ENCODE data around the gene AOC2.

The AOC2 gene

GRCh38 chr17:42833767-42834422 lies 10.5 kb upstream of the AOC2 start:
- Histone ChIP-seq H3K4me1 (ENCODE audit: insufficient read depth, low read length) (peaks cover 17% of the 10 kb centered on the region), H3K27me3 (ENCODE audit: control insufficient read depth in 1 of 2, insufficient read depth in 2 of 2, low read length in 2 of 2) (no peaks in the 10 kb centered on the region), H3K9ac (ENCODE audit: low read length) (peak overlapping the region; percentile 72), H3K36me3 (ENCODE audit: insufficient read depth, low read length) (peaks cover 27% of the 10 kb centered on the region), H3K27ac (ENCODE audit: low read depth, low read length) (peak overlapping the region; percentile 96), H3K9me3 (ENCODE audit: low read length) (no peaks in the 10 kb centered on the region), H3K4me3 (ENCODE audit: low read depth in 1 of 2, low read length in 2 of 2) (peak overlapping the region; percentile 82 to 94)

DNA sequence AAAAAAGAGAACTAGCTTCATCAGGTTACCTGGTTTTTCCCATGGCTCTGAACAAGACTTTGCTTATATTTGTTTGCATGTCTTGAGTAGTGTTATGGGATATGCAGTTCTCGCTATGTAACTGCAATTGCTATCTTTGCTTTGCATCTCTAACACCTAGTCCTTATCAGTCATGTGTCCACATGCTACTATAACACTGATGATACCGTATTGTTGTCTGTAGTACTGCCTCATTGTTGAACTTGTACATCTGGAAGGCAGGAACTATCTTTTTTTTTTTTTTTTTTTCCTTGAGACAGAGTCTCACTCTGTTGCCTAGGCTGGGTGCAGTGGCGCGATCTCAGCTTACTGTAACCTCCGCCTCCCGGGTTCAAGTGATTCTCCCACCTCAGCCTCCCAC lies 8.6 kb upstream of the AOC2 start:
- Histone ChIP-seq H3K9ac (ENCODE audit: low read length) (no peak overlapping the region), H3K4me3 (ENCODE audit: low read depth in 1 of 2, low read length in 2 of 2) (no peak overlapping the region), H3K27me3 (ENCODE audit: control insufficient read depth in 1 of 2, insufficient read depth in 2 of 2, low read length in 2 of 2) (no peaks in the 10 kb centered on the region), H3K4me1 (ENCODE audit: insufficient read depth, low read length) (peaks cover 17% of the 10 kb centered on the region), H3K9me3 (ENCODE audit: low read length) (no peaks in the 10 kb centered on the region), H3K27ac (ENCODE audit: low read depth, low read length) (no peak overlapping the region), H3K36me3 (ENCODE audit: insufficient read depth, low read length) (peaks cover 35% of the 10 kb centered on the region)

- H3K9ac ChIP-seq (ENCODE audit: low read length): no peak overlapping the region
- no peak overlapping the region for H3K27ac ChIP-seq (ENCODE audit: low read depth, low read length)
- no peaks in the 10 kb centered on the region for H3K9me3 ChIP-seq (ENCODE audit: low read length)
- no peaks in the 10 kb centered on the region for H3K27me3 ChIP-seq (ENCODE audit: control insufficient read depth in 1 of 2, insufficient read depth in 2 of 2, low read length in 2 of 2)
- H3K36me3 ChIP-seq (ENCODE audit: insufficient read depth, low read length): peaks cover 69% of the 10 kb centered on the region
- H3K4me1 ChIP-seq (ENCODE audit: insufficient read depth, low read length): peaks cover 9% of the 10 kb centered on the region
- no peak overlapping the region for H3K4me3 ChIP-seq (ENCODE audit: low read depth in 1 of 2, low read length in 2 of 2)
These were observed 2.2 kb upstream of the AOC2 start for GRCh38 chr17:42841975-42842685.

GRCh38 chr17:42843358-42843934 lies 934 bp upstream of the AOC2 start:
- Histone ChIP-seq H3K27me3 (ENCODE audit: control insufficient read depth in 1 of 2, insufficient read depth in 2 of 2, low read length in 2 of 2) (no peaks in the 10 kb centered on the region), H3K27ac (ENCODE audit: low read depth, low read length) (no peak overlapping the region), H3K4me3 (ENCODE audit: low read depth in 1 of 2, low read length in 2 of 2) (no peak overlapping the region), H3K9me3 (ENCODE audit: low read length) (no peaks in the 10 kb centered on the region), H3K36me3 (ENCODE audit: insufficient read depth, low read length) (peaks cover 56% of the 10 kb centered on the region), H3K9ac (ENCODE audit: low read length) (no peak overlapping the region), H3K4me1 (ENCODE audit: insufficient read depth, low read length) (peaks cover 9% of the 10 kb centered on the region)

DNA sequence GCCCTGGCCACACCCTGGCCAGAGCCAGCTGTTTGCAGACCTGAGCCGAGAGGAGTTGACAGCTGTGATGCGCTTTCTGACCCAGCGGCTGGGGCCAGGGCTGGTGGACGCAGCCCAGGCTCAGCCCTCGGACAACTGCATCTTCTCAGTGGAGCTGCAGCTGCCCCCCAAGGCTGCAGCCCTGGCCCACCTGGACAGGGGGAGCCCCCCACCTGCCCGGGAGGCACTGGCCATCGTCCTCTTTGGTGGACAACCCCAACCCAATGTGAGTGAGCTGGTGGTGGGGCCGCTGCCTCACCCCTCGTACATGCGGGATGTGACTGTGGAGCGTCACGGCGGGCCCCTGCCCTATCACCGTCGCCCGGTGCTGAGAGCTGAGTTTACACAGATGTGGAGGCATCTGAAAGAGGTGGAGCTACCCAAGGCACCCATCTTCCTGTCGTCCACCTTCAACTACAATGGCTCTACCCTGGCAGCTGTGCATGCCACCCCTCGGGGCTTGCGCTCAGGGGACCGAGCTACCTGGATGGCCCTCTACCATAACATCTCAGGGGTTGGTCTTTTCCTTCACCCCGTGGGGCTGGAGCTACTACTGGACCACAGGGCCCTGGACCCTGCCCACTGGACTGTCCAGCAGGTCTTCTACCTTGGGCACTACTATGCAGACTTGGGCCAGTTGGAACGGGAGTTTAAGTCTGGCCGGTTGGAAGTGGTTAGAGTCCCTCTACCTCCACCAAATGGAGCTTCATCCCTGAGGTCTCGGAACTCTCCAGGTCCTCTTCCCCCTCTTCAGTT lies 578 bp downstream of the AOC2 start:
- Histone ChIP-seq H3K4me3 (ENCODE audit: low read depth in 1 of 2, low read length in 2 of 2) (no peak overlapping the region), H3K27ac (ENCODE audit: low read depth, low read length) (no peak overlapping the region), H3K9me3 (ENCODE audit: low read length) (no peaks in the 10 kb centered on the region), H3K4me1 (ENCODE audit: insufficient read depth, low read length) (peaks cover 18% of the 10 kb centered on the region), H3K27me3 (ENCODE audit: control insufficient read depth in 1 of 2, insufficient read depth in 2 of 2, low read length in 2 of 2) (no peaks in the 10 kb centered on the region), H3K36me3 (ENCODE audit: insufficient read depth, low read length) (peaks cover 43% of the 10 kb centered on the region), H3K9ac (ENCODE audit: low read length) (no peak overlapping the region)

GRCh38 chr17:42845556-42845917 lies 1.2 kb downstream of the AOC2 start:
- Histone ChIP-seq H3K27me3 (ENCODE audit: control insufficient read depth in 1 of 2, insufficient read depth in 2 of 2, low read length in 2 of 2) (no peaks in the 10 kb centered on the region), H3K27ac (ENCODE audit: low read depth, low read length) (no peak overlapping the region), H3K36me3 (ENCODE audit: insufficient read depth, low read length) (peaks cover 43% of the 10 kb centered on the region)

DNA sequence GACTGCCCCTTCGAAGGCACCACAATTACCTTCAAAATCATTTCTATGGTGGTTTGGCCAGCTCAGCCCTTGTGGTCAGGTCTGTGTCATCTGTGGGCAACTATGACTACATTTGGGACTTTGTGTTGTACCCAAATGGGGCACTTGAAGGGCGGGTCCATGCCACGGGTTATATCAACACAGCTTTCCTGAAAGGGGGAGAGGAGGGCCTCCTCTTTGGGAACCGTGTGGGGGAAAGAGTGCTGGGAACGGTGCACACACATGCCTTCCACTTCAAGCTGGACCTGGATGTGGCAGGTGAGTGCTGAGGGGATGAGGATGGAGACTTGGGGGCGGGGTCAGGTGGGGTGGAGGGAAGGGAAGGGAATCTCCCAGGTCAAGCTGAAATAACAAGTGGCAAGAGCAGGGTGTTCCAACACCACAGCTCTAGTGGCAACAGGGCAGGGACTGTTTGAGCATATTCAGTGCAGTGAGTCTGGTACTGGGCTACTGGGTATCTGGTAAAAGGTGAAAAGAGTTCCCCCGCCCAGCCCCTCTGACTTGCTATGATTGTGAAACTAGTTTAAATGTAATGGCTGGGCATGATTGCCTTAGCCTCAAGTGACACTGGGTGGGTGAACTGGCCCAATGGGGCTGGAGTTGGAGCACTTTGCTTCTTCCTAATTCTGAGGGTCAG lies 1.7 kb downstream of the AOC2 start:
- peaks cover 22% of the 10 kb centered on the region for H3K4me1 ChIP-seq (ENCODE audit: insufficient read depth, low read length)
- H3K9ac ChIP-seq (ENCODE audit: low read length): no peak overlapping the region
- H3K27me3 ChIP-seq (ENCODE audit: control insufficient read depth in 1 of 2, insufficient read depth in 2 of 2, low read length in 2 of 2): no peaks in the 10 kb centered on the region
- H3K27ac ChIP-seq (ENCODE audit: low read depth, low read length): no peak overlapping the region
- no peak overlapping the region for H3K4me3 ChIP-seq (ENCODE audit: low read depth in 1 of 2, low read length in 2 of 2)
- H3K9me3 ChIP-seq (ENCODE audit: low read length): no peaks in the 10 kb centered on the region
- peaks cover 42% of the 10 kb centered on the region for H3K36me3 ChIP-seq (ENCODE audit: insufficient read depth, low read length)

More at GRCh38 chr17:42845556-42845917, 1.2 kb downstream of the AOC2 start:
- peaks cover 22% of the 10 kb centered on the region for H3K4me1 ChIP-seq (ENCODE audit: insufficient read depth, low read length)
- no peak overlapping the region for H3K9ac ChIP-seq (ENCODE audit: low read length)
- no peak overlapping the region for H3K4me3 ChIP-seq (ENCODE audit: low read depth in 1 of 2, low read length in 2 of 2)
- no peaks in the 10 kb centered on the region for H3K9me3 ChIP-seq (ENCODE audit: low read length)

GRCh38 chr17:42846594-42847280 lies 2.4 kb downstream of the AOC2 start:
- H3K27ac ChIP-seq (ENCODE audit: low read depth, low read length): no peak overlapping the region
- H3K27me3 ChIP-seq (ENCODE audit: control insufficient read depth in 1 of 2, insufficient read depth in 2 of 2, low read length in 2 of 2): no peaks in the 10 kb centered on the region

DNA sequence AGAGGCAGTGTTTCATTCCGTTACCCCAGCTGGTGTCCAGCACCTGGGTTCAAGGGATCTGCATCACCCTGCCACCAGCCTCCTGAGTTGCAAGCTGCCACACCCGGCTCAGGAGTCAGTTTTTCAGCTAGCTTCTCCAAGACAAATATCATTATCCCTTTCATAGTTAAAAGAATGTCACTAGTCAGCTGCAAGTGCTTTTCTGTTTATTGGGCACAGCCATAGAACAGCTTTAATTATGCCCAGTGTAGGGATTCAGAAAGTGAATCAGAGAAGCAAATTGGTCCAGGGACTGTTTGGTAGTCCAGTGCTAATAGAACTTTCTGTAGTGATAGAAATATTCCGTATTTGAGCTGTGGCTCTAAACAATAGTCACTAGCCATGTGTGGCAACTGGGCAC lies 3.7 kb downstream of the AOC2 start:
- Histone ChIP-seq H3K9ac (ENCODE audit: low read length) (no peak overlapping the region), H3K9me3 (ENCODE audit: low read length) (no peaks in the 10 kb centered on the region), H3K4me1 (ENCODE audit: insufficient read depth, low read length) (peaks cover 22% of the 10 kb centered on the region), H3K36me3 (ENCODE audit: insufficient read depth, low read length) (peaks cover 21% of the 10 kb centered on the region), H3K4me3 (ENCODE audit: low read depth in 1 of 2, low read length in 2 of 2) (no peak overlapping the region), H3K27ac (ENCODE audit: low read depth, low read length) (no peak overlapping the region), H3K27me3 (ENCODE audit: control insufficient read depth in 1 of 2, insufficient read depth in 2 of 2, low read length in 2 of 2) (no peaks in the 10 kb centered on the region)

More at GRCh38 chr17:42846594-42847280, 2.4 kb downstream of the AOC2 start:
- Histone ChIP-seq H3K9me3 (ENCODE audit: low read length) (no peaks in the 10 kb centered on the region), H3K4me3 (ENCODE audit: low read depth in 1 of 2, low read length in 2 of 2) (no peak overlapping the region), H3K4me1 (ENCODE audit: insufficient read depth, low read length) (peaks cover 22% of the 10 kb centered on the region), H3K36me3 (ENCODE audit: insufficient read depth, low read length) (peaks cover 35% of the 10 kb centered on the region), H3K9ac (ENCODE audit: low read length) (no peak overlapping the region)

DNA sequence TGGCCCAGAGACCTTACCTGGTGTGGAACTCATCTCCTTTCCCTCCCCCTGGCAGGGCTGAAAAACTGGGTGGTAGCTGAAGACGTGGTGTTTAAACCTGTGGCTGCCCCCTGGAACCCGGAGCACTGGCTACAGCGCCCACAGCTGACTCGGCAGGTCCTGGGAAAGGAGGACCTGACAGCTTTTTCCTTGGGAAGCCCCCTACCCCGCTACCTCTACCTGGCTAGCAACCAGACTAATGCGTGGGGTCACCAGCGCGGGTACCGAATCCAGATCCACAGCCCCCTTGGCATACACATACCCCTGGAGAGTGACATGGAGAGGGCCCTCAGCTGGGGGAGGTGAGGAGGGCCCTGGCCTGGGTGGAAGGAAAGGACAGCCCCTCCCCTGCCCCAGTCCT lies 4.7 kb downstream of the AOC2 start:
- no peak overlapping the region for H3K4me3 ChIP-seq (ENCODE audit: low read depth in 1 of 2, low read length in 2 of 2)

More for the DNA sequence above, 4.7 kb downstream of the AOC2 start:
- Histone ChIP-seq H3K36me3 (ENCODE audit: insufficient read depth, low read length) (peaks cover 19% of the 10 kb centered on the region), H3K27me3 (ENCODE audit: control insufficient read depth in 1 of 2, insufficient read depth in 2 of 2, low read length in 2 of 2) (no peaks in the 10 kb centered on the region), H3K4me1 (ENCODE audit: insufficient read depth, low read length) (peaks cover 15% of the 10 kb centered on the region), H3K27ac (ENCODE audit: low read depth, low read length) (no peak overlapping the region), H3K9ac (ENCODE audit: low read length) (no peak overlapping the region), H3K9me3 (ENCODE audit: low read length) (no peaks in the 10 kb centered on the region)
